Measurements from ENCODE around the gene TAGLN2.

The TAGLN2 gene

DNA sequence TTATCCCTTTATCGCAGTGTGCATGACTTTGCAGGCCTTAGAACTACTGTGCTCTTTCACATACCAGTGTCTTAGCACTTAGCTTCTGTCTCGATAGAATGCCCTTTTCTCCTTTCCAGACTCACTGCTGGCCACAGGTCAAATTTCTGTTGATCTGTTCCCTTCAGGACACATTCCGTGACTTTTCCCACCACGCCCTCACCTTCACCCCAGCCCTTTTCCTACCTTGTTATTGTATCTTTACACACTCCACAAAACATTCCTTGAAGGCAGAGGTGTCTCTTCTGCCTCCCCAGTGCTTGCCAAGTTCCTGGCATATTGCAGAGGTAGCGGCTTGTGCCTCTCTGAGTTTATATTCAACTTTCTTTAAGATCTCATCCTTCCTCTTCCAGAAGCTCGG is 23.8 kb upstream of the TAGLN2 start:
- DNase-seq (ENCODE audit: low read depth, low spot score): no peak

DNA sequence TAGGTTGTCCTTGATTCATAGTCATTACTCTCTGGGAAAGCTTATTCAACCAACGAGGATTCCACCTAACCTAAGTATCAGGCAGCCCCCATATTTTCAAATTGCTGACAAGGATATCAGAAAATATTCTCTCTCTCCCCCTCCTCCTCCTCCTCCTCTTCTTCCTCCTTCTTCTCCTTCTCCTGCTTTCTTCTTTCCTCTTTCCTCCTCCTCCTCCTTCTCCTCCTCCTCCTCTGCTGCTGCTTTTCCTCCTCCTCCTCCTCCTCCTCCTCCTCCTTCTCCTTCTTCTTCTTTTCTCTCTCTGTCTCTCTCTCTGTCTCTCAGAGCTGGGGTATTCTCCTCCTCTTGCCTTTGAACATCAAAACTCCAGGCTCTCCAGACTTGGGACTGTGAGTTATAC is 22.6 kb upstream of the TAGLN2 start:
- DNase-seq (ENCODE audit: low read depth, low spot score): no peak

DNA sequence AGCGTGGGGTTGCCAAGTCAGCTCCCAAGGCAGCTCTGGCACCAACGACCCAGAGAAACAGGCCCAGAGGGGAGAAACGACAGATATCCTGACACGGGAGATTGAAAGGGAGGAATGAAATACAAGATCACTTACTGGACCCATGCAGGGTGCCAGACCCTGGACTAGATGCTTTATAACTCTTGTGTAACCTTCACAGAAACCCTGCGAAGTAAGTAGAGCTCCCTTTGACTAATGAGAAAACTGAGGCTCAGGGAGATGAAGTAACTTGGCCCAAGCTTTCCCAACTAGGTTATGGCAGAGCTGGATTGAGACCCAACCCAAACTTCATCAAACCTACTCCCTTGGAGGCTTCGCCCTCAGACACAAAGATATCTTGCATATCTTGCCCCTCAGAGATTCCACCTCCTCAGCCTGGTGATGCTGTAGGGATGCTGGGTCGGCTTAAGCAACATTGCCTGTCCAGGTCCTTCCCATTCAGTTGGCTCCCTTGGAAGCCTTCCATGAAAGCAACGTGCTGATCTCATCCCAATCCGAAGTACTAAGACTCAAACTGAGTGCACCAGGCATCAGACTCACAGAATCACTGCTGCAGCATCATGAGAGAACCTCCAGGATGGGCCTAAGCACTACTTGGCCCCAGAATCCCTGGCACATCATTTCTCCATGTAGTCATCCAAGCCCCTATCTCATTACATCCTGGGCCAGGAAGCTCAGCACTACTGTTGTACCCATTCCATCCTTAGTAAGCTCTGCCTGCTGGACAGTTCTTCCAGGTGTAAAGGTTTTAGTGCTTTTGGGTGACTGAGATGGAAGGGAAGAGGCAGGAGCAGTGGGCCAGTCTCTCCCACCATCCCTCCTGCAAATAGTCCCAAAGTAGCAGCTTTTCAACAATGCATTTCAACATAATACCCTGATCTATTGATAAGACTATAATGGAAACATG is 21.2 kb upstream of the TAGLN2 start:
- no peak for DNase-seq (ENCODE audit: low read depth, low spot score)

DNA sequence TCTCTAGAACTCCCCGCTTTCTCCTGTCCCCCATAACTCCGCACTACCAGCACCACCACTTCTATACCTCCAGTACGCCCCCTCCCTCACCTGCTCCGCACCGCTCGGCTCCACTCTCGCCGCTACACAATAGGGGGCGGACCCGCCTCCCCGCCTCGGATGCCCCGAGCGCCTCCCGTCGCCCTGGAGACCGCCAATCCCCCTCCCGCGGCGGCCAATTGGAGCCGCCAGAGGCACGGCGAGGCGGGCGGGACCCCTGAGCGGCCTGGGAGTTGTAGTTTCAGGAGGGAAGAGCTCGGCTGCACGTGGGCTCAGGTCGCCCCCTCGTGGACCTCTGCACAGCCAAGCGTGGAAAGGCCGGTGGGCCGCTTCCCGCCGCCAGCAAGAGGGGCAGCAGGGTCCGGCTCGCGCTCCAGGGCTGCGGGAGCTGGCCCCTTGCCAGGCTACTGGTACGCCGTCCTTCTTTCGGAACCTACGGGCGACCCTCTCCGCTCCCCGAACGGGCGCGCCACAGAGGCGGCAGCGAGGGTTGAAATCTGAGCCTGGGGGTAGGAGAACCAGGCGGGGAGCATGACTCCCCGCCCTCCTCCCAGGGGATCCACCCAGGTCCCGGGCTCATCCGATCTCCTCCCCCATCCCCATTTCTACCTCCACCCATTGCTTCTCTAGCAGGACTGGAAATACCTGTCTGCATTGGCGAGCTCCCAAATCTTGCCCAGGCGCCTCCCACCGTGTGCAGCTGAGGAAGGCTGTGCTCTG is 20.4 kb upstream of the TAGLN2 start, which contains the start of gene IGSF9:
TSS of gene IGSF9 (minus strand) at position 131 of the 759 bp plus-strand sequence. CDS start 2,159 bp downstream, outside the sequence.
- DNase-seq (ENCODE audit: low read depth, low spot score): no peak

- DNase-seq (ENCODE audit: low read depth, low spot score): no peak
These were observed 19.5 kb upstream of the TAGLN2 start for GRCh38 chr1:159944623-159945455.

DNA sequence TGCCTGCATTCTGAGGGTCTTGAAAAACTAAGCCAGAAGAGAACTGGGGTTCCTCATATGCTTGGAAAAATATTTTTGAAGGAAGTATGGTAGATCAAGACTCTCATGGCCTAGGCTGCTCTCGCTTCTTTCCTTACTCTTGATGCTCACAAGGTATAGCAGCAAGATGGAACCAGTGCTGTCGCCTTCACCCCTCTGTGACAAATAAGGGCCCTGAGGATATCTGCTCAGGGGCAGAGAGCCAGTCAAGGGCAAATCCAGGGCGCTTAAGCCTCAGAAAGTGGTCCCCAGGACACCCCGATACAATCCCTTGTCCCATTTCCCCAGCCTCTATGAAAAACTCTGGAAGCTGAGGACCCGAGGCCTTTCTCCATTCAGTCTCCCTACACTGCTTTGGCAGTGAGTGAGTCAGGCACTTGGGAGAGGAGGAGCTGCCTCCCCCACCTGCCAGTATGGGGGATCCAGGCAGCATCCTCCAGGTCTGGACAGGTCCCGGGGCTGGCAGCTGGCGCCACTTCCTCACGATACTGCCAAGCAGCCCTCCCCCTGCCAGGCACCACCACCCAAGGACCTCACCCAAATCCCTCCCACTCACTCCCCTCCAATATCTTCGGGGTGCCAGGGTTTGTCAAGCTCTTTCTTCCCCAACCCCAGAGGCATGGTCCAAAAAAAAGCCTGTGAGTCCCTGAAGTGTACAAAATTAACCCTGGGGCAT is 18.8 kb upstream of the TAGLN2 start:
- DNase-seq (ENCODE audit: low read depth, low spot score): no peak

- no peak for DNase-seq (ENCODE audit: low read depth, low spot score)
These were observed 18.0 kb upstream of the TAGLN2 start for GRCh38 chr1:159943278-159943640.

DNA sequence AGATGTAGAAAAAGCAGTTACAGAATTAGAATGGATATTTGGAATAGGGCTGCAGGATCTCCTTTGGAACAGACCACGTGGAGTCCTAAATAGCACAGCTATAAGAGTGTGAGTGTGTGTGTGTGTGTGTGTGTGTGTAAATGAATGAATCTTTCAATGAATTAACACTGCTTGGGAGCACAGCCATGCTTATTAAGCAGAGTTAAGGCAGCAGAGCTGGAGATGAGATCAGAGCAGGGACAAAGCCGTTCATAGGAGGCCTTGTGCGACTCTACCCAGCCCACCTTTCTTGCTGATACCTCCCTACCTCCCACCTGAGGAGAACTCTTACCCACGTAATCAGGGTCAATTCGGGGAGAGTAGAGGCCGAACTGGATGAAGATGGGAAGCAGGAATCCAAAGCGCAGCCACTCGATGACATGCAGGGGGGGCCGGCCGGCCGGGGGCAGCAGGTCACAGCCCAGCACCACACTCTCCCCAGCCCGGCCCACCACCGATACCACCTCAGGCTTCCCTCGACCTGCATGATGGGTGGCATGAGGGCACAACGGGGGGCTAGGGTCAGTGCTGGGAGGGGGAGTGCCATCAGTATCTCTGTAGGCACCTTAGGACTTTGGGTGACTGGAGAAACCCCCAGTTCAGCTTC is 17.4 kb upstream of the TAGLN2 start:
- DNase-seq (ENCODE audit: low read depth, low spot score): no peak

GRCh38 chr1:159941591-159942560 is 16.6 kb upstream of the TAGLN2 start:
- no peak for DNase-seq (ENCODE audit: low read depth, low spot score)

- DNase-seq (ENCODE audit: low read depth, low spot score): no peak
These were observed 15.8 kb upstream of the TAGLN2 start for GRCh38 chr1:159941141-159941540.

GRCh38 chr1:159940006-159940620 is 14.8 kb upstream of the TAGLN2 start:
- no peak for DNase-seq (ENCODE audit: low read depth, low spot score)

DNA sequence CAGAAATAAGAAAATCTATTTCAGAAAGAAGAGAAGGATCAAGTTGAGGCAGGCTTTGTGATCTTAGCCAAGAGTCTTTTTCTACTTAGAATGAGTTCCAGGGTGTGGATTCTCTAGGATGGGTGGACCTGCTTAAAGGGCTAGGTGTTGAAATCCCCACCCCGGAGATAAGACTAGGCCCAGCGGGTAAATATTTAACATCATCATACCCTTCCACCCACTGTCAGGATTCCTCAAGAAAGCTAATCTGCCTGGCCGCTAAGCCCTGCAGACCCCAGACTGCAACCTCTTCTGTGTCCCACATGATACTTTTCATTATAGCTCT is 14.3 kb upstream of the TAGLN2 start:
- no peak for DNase-seq (ENCODE audit: low read depth, low spot score)

- no peak for DNase-seq (ENCODE audit: low read depth, low spot score)
These were observed 13.8 kb upstream of the TAGLN2 start for GRCh38 chr1:159938905-159939677.

DNA sequence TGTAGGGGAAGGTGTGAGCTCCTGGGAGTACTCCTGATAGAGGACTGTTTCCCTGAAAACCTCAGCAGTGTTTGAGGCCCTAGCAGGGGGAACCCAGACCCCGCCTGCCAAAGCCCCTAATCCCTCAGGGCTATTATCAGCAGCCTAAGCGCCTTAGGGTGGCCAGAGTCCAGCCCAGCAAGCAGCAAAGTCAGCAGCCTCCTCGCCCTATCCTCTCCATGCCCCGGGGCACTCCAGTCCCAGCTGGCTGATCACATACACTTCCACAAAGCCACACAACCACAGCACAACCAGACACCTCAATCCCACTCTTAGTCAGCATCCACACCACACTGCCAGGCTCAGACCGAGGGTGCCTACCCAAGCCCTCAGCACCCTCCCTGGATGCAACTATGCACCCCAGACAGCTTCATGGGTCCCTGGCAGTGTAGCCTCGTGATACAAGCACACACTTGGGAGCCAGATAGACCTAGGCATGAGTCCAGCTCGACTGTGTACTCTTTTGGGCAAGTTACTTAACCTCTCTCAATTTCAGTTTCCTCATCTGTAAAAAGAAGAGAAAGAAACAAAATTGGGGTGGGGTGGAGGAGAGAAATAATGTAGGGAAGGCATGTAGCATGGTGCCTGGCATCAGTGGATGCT is 13.0 kb upstream of the TAGLN2 start:
- DNase-seq (ENCODE audit: low read depth, low spot score): no peak

DNA sequence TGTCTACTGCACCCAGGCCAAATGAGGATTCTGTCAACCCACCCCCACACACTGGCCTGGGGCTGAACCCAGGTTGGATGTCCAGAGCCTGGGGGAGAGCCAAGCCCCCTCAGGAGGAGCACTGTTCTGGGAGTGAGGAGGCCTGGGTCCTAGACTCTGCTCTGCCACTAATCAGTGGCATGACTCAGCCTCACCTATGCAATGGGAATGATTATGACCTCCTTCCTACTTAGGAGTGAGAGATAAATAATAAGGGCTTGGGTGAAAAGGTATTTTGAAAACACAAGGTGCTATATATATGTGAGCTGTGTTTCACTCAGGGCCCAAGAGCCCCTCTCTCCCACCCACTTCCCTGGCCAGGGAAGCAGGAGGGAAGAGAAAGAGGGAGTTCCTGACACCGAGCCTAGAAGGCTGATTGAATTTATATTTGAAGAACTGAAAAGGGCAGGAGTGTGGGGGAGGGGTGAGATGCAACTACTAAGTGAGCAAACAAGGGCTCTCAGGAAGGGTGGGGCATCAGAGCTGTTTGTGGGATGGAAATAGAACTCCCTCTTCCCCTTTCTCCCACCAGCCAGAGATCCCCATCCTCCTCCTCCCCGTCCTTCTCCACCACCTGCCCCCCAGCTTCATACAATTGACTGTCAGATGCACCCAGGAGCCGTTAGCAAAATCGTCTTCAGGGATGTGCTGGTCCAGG is 11.9 kb upstream of the TAGLN2 start:
- no peak for DNase-seq (ENCODE audit: low read depth, low spot score)

GRCh38 chr1:159936273-159936904 is 11.1 kb upstream of the TAGLN2 start:
- no peak for DNase-seq (ENCODE audit: low read depth, low spot score)

Measured in iPS DF 19.7 (cell line).